Loucy (cell line): ENCODE measurements around the gene ESR2.
A peak's percentile ranks its signal among the peaks of the same experiment; 100 is the strongest.

ENCODE experiments used
- H2AFZ ChIP-seq: fragments of 200-600 bp; sonication (generic); 2 replicates; pipeline ENCODE4 v1.6.0; 2016; ENCODE audit warnings: antibody characterized with exemption, mild to moderate bottlenecking, low read length, moderate library complexity
- H3F3A ChIP-seq: fragments of 200-600 bp; 2 replicates; pipeline ENCODE4 v1.6.0; 2016; ENCODE audit warnings: antibody characterized with exemption, low read depth, mild to moderate bottlenecking
- H3K27me3 ChIP-seq: fragments of 200-600 bp; sonication (generic); 2 replicates; pipeline ENCODE4 v1.6.1; 2014; ENCODE audit warnings: low read length, mild to moderate bottlenecking; ENCODE audit not compliant: insufficient read depth, poor library complexity, severe bottlenecking
- H3K36me3 ChIP-seq: fragments of 200-600 bp; sonication (generic); 2 replicates; pipeline ENCODE4 v1.6.1; 2016; ENCODE audit warnings: low read length; ENCODE audit not compliant: insufficient read depth
- H3K4me1 ChIP-seq: fragments of 200-600 bp; sonication (generic); 2 replicates; pipeline ENCODE4 v1.5.1; 2014; ENCODE audit warnings: low read length, mild to moderate bottlenecking; ENCODE audit not compliant: insufficient read depth, poor library complexity, severe bottlenecking
- H3K4me2 ChIP-seq: fragments of 200-600 bp; sonication (generic); 2 replicates; pipeline ENCODE4 v1.6.0; 2014; ENCODE audit warnings: antibody characterized with exemption, low read length, low read depth, mild to moderate bottlenecking; ENCODE audit not compliant: poor library complexity, severe bottlenecking
- H3K4me3 ChIP-seq: fragments of 200-600 bp; sonication (generic); 2 replicates; pipeline ENCODE4 v1.5.1; 2014; ENCODE audit warnings: low read length, mild to moderate bottlenecking, mixed read lengths; ENCODE audit not compliant: poor library complexity, severe bottlenecking
- H3K79me2 ChIP-seq: fragments of 200-600 bp; sonication (generic); 2 replicates; pipeline ENCODE4 v1.6.1; 2014; ENCODE audit warnings: low read length; ENCODE audit not compliant: insufficient read depth
- H3K9ac ChIP-seq: fragments of 200-600 bp; sonication (generic); 2 replicates; pipeline ENCODE4 v1.6.0; 2014; ENCODE audit warnings: mild to moderate bottlenecking, low read depth, low read length, moderate library complexity; ENCODE audit not compliant: poor library complexity, severe bottlenecking
- H3K9me2 ChIP-seq: fragments of 200-600 bp; sonication (generic); replicated peaks from 2 replicates; pipeline ENCODE4 v1.6.1; 2016; ENCODE audit warnings: low read depth, low read length, mixed read lengths
- H3K9me3 ChIP-seq: fragments of 200-600 bp; sonication (generic); 2 replicates; pipeline ENCODE4 v1.6.1; 2014; ENCODE audit warnings: mild to moderate bottlenecking, antibody characterized with exemption, low read length, low read depth; ENCODE audit not compliant: insufficient read depth
- H4K20me1 ChIP-seq: fragments of 200-600 bp; sonication (generic); 2 replicates; pipeline ENCODE4 v1.6.0; 2014; ENCODE audit warnings: antibody characterized with exemption, low read length, mild to moderate bottlenecking; ENCODE audit not compliant: insufficient read depth, poor library complexity, severe bottlenecking
- EZH2phosphoT487 ChIP-seq: fragments of 200-600 bp; IDR thresholded peaks from 2 replicates; pipeline ENCODE4 v1.6.1; 2018; ENCODE audit warnings: antibody characterized with exemption, mild to moderate bottlenecking, moderate library complexity, borderline replicate concordance
- TF ChIP-seq, protein P1 (sequence below): fragments of 200-600 bp; sonication (generic); conservative IDR thresholded peaks from 2 replicates; pipeline ENCODE4 v1.5.1; 2014; ENCODE audit warnings: mild to moderate bottlenecking, antibody characterized with exemption, low read length

The ESR2 gene

GRCh38 chr14:64061115-64061514 is 233.1 kb downstream of the ESR2 start:
- H3K4me3 ChIP-seq: no peak overlapping the region
- no peak overlapping the region for H2AFZ ChIP-seq
- H3K9ac ChIP-seq: no peak overlapping the region
- H3K36me3 ChIP-seq: no peaks in the 10 kb centered on the region; the same call in 1 of the 2 replicates
- no peaks in the 10 kb centered on the region for H3K79me2 ChIP-seq
- no peaks in the 10 kb centered on the region for H3K9me2 ChIP-seq
- H3K4me2 ChIP-seq: no peak overlapping the region
- no peaks in the 10 kb centered on the region for H3K27me3 ChIP-seq
- TF ChIP-seq, protein P1, sequence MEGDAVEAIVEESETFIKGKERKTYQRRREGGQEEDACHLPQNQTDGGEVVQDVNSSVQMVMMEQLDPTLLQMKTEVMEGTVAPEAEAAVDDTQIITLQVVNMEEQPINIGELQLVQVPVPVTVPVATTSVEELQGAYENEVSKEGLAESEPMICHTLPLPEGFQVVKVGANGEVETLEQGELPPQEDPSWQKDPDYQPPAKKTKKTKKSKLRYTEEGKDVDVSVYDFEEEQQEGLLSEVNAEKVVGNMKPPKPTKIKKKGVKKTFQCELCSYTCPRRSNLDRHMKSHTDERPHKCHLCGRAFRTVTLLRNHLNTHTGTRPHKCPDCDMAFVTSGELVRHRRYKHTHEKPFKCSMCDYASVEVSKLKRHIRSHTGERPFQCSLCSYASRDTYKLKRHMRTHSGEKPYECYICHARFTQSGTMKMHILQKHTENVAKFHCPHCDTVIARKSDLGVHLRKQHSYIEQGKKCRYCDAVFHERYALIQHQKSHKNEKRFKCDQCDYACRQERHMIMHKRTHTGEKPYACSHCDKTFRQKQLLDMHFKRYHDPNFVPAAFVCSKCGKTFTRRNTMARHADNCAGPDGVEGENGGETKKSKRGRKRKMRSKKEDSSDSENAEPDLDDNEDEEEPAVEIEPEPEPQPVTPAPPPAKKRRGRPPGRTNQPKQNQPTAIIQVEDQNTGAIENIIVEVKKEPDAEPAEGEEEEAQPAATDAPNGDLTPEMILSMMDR: no peak
- TF ChIP-seq EZH2phosphoT487: no peak
- no peaks in the 10 kb centered on the region for H3K9me3 ChIP-seq
- H4K20me1 ChIP-seq: no peaks in the 10 kb centered on the region
- no peaks in the 10 kb centered on the region for H3F3A ChIP-seq
- no peaks in the 10 kb centered on the region for H3K4me1 ChIP-seq

DNA sequence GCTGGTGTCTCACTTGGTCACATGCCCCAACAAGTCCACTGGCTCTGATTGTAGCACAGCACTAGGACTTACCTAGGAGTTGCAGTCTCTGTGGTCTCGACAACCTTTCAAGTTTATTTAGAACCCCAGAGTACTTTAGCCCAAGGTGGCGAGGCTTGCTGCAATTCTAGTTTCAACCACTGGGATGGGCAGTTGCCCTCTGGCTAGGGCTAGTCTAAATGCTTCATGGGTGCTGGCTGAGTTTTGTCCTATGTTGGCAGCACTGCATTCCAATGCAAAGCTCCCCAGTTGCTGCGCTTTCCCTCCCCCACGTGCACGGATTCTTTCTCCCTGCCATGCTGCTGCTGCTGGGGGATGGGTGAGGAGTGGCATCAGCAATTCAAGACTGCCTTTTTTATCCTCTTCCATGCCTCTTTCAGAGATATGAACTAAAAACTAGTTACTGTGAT is 233.5 kb downstream of the ESR2 start:
- Histone ChIP-seq H3K9ac (no peak overlapping the region), H3K4me3 (no peak overlapping the region)

GRCh38 chr14:64060199-64060545 is 234.0 kb downstream of the ESR2 start:
- no peak overlapping the region for H3K9ac ChIP-seq
- H3K36me3 ChIP-seq: no peaks in the 10 kb centered on the region; the same call in 1 of the 2 replicates

More for the DNA sequence above, 233.5 kb downstream of the ESR2 start:
- TF ChIP-seq, protein P1: peak; percentile 71
- no peak for TF ChIP-seq EZH2phosphoT487
- H4K20me1 ChIP-seq: no peaks in the 10 kb centered on the region
- H2AFZ ChIP-seq: no peak overlapping the region
- no peaks in the 10 kb centered on the region for H3K9me3 ChIP-seq
- H3K4me1 ChIP-seq: no peaks in the 10 kb centered on the region
- no peaks in the 10 kb centered on the region; the same call in 1 of the 2 replicates for H3K36me3 ChIP-seq
- H3K27me3 ChIP-seq: no peaks in the 10 kb centered on the region
- no peaks in the 10 kb centered on the region for H3F3A ChIP-seq
- no peaks in the 10 kb centered on the region for H3K9me2 ChIP-seq
- H3K79me2 ChIP-seq: no peaks in the 10 kb centered on the region
- no peak overlapping the region for H3K4me2 ChIP-seq

DNA sequence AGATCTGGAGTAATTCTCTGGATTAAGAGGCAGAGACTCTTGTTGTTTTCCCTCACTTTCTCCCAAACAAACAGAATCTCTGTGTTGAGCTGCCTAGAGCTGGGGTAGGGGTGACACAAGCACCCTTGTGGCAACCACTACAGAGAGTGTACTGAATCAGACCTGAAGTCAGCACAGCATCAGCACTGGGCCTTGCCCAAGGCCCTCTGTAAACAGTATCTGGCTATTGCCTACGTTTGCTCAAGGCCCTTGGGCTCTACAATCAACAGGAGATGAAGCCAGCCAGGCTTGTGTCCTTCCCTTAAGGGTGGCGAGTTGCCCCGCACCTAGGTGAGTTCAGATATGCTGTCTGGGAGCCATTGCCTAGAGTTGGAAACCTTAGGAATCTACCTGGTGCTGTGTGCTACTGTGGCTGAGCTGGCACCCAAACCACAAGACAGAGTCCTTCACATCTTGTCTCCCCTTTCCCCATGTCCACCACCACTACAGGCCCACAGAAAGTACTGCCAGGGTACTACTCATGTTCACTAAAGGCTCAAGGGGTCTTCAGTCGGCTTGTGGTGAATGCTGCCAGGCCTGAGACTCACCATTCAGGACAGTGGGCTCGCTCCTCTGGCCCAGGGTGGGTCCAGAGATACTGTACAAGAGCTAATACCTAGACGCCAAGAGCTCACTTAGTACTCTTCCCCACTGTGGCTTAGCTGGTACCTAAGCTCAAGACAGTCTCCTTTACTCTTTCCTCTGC is 234.5 kb downstream of the ESR2 start:
- TF ChIP-seq EZH2phosphoT487: no peak
- TF ChIP-seq, protein P1: no peak
- H3K9me2 ChIP-seq: no peaks in the 10 kb centered on the region
- no peaks in the 10 kb centered on the region; the same call in 1 of the 2 replicates for H3K36me3 ChIP-seq

More at GRCh38 chr14:64060199-64060545, 234.0 kb downstream of the ESR2 start:
- no peaks in the 10 kb centered on the region for H3K79me2 ChIP-seq
- no peaks in the 10 kb centered on the region for H3F3A ChIP-seq
- H2AFZ ChIP-seq: no peak overlapping the region
- no peaks in the 10 kb centered on the region for H3K9me2 ChIP-seq
- H3K4me2 ChIP-seq: no peak overlapping the region
- no peaks in the 10 kb centered on the region for H4K20me1 ChIP-seq
- no peaks in the 10 kb centered on the region for H3K4me1 ChIP-seq
- TF ChIP-seq EZH2phosphoT487: no peak
- no peaks in the 10 kb centered on the region for H3K27me3 ChIP-seq
- no peak overlapping the region for H3K4me3 ChIP-seq
- H3K9me3 ChIP-seq: no peaks in the 10 kb centered on the region

More for the DNA sequence above, 234.5 kb downstream of the ESR2 start:
- Histone ChIP-seq H3K9ac (no peak overlapping the region), H3K9me3 (no peaks in the 10 kb centered on the region), H3K27me3 (no peaks in the 10 kb centered on the region), H4K20me1 (no peaks in the 10 kb centered on the region), H3K4me1 (no peaks in the 10 kb centered on the region), H3K4me3 (no peak overlapping the region), H3F3A (no peaks in the 10 kb centered on the region), H3K79me2 (no peaks in the 10 kb centered on the region), H2AFZ (no peak overlapping the region), H3K4me2 (no peak overlapping the region)
